HepG2 (cell line): ENCODE data around the gene B3GNT7. TPM values are rescaled to one million over a fixed set of nuclear protein-coding genes. Genes with fewer than 3 reads are reported as not detected.
A peak's percentile ranks its signal among the peaks of the same experiment; 100 is the strongest.

Experiments
- ESRRA ChIP-seq: sonication (generic); formaldehyde crosslinking; IDR thresholded peaks from 2 replicates; pipeline ENCODE4 v1.5.1; 2020; ENCODE audit warnings: mild to moderate bottlenecking, low read depth, missing genetic modification reagents
- HIVEP1 ChIP-seq: sonication (generic); formaldehyde crosslinking; IDR thresholded peaks from 2 replicates; pipeline ENCODE4 v1.4.0; 2020; ENCODE audit warnings: mild to moderate bottlenecking, missing genetic modification reagents
- NR2F6 ChIP-seq, 2 experiments: IDR thresholded peaks; 2 replicates each; pipeline ENCODE4 v1.6.1; 2016; ENCODE audit warnings: antibody characterized with exemption in 1 of 2, mild to moderate bottlenecking in 1 of 2
- REPIN1 ChIP-seq: sonication (generic); formaldehyde crosslinking; IDR thresholded peaks from 2 replicates; pipeline ENCODE4 v1.8.0; 2022; ENCODE audit warnings: missing genetic modification reagents, low read depth, mild to moderate bottlenecking, borderline replicate concordance
- SOX6 ChIP-seq, 2 experiments: fragments of 450-650 bp in 1 of 2; sonication (generic) in 1 of 2; formaldehyde crosslinking in 1 of 2; IDR thresholded peaks; 2 replicates each; pipeline versions ENCODE4 v1.4.0 to v1.6.1; 2017 to 2020; ENCODE audit warnings: antibody characterized with exemption in 1 of 2, mild to moderate bottlenecking in 1 of 2, missing genetic modification reagents in 1 of 2
- YY1 ChIP-seq: IDR thresholded peaks from 2 replicates; pipeline ENCODE4 v1.6.1; 2011; ENCODE audit warnings: low read length, low read depth, moderate library complexity, mild to moderate bottlenecking; ENCODE audit not compliant: insufficient read depth, insufficient replicate concordance
- ZNF501 ChIP-seq: sonication (generic); formaldehyde crosslinking; IDR thresholded peaks from 2 replicates; pipeline ENCODE4 v1.5.1; 2020; ENCODE audit warnings: mild to moderate bottlenecking, moderate library complexity, missing genetic modification reagents
- ZNF891 ChIP-seq: sonication (generic); formaldehyde crosslinking; IDR thresholded peaks from 2 replicates; pipeline ENCODE4 v1.5.0; 2020; ENCODE audit warnings: mild to moderate bottlenecking, missing genetic modification reagents
- polyA plus RNA-seq, 8 experiments: library from polyadenylated mRNA; depleted of rRNA in 3 of 8; stranded (reverse) in 7 of 8; unstranded in 1 of 8; fragments of >200 nt; fragmentation: Illumina TruSeq in 4 of 8; extraction: Trizol in 4 of 8; gene quantifications; 2 replicates each; pipeline versions ENCODE4 v1.2.1 to v1.2.3, GENCODE V29; 2011 to 2016; ENCODE audit warnings: low read depth in 4 of 8, missing spikeins in 1 of 8, mixed read lengths in 1 of 8; ENCODE audit not compliant: insufficient read depth in 1 of 8
- total RNA-seq, 5 experiments: library from RNA; depleted of rRNA; stranded (reverse); fragments of >200 nt; fragmentation: Illumina TruSeq; extraction: Trizol; gene quantifications; 2 replicates each; pipeline ENCODE4 v1.2.3, GENCODE V29; 2016; ENCODE audit warnings: low read depth in 1 of 5
- TF ChIP-seq, protein P1 (sequence below): sonication (generic); formaldehyde crosslinking; IDR thresholded peaks from 2 replicates; pipeline ENCODE4 v1.5.0; 2020; ENCODE audit warnings: mild to moderate bottlenecking, missing genetic modification reagents
- TF ChIP-seq, protein P2 (sequence below): sonication (generic); formaldehyde crosslinking; IDR thresholded peaks from 2 replicates; pipeline ENCODE4 v1.5.1; 2020; ENCODE audit warnings: mild to moderate bottlenecking, missing genetic modification reagents, moderate library complexity

The B3GNT7 gene
- total and polyA plus RNA-seq, 2 of the 13 experiments (the other 11 are each of a cell fraction or from before 2014, with no cell fraction given), result 0.04 to 0.24 TPM

DNA sequence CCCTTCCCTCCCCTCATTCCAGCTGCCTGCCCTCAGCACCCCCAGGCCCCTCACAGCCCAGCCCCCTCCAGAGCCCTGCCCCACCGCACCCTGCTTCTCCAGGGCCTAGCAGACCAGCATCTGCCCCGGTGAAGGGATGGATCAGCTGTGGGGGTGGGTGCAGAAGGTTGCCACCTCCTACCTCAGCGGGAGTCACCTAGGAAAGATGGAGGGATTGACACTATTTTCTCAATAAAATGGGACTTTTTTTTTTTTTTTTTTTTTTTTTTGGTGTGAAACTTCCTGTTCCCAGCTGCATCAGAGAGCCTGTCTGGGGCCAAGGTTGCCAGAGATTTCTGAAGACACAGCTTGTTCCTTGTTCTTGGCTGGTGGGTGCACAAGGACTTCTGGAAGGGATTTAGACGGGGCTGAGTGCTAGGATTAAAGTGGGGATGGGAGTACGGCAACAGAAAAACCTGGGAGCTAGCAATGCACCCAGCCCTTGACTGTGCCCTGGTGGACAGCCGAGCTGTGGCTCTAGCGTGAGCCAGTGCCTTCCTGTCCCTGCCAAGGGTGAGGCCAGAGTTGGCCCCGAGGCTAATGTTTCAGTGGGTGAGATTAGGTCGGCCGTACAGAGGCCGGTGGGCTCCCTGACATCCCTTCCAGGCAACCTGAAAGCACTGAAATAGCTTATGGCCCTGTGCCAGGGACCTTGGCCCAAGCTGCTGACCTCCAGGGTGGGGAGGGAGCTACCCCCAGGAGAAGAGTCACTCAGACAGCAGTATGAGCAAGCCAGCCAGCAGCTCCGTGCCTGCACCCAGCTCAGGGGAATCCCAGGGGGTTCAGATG, 4.6 kb downstream of the B3GNT7 start (continued):
- TF ChIP-seq, protein P1, sequence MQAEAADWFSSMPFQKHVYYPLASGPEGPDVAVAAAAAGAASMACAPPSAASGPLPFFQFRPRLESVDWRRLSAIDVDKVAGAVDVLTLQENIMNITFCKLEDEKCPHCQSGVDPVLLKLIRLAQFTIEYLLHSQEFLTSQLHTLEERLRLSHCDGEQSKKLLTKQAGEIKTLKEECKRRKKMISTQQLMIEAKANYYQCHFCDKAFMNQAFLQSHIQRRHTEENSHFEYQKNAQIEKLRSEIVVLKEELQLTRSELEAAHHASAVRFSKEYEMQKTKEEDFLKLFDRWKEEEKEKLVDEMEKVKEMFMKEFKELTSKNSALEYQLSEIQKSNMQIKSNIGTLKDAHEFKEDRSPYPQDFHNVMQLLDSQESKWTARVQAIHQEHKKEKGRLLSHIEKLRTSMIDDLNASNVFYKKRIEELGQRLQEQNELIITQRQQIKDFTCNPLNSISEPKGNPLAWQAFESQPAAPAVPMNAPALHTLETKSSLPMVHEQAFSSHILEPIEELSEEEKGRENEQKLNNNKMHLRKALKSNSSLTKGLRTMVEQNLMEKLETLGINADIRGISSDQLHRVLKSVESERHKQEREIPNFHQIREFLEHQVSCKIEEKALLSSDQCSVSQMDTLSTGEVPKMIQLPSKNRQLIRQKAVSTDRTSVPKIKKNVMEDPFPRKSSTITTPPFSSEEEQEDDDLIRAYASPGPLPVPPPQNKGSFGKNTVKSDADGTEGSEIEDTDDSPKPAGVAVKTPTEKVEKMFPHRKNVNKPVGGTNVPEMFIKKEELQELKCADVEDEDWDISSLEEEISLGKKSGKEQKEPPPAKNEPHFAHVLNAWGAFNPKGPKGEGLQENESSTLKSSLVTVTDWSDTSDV, result no peak
- no peak for TF ChIP-seq ESRRA (CRISPR knock-in tag)
- no peak for TF ChIP-seq YY1
- TF ChIP-seq NR2F6 (IDR thresholded peaks at IDR 0.05), result peak; percentile 65
- TF ChIP-seq NR2F6 (CRISPR knock-in tag; IDR thresholded peaks at IDR 0.05), result peak; percentile 76; the same call in 1 of the 2 replicates
- no peak for TF ChIP-seq SOX6 (IDR thresholded peaks at IDR 0.05)
- 0 out of 2 replicates have a peak, but pooled peaks have one; percentile 22 for TF ChIP-seq SOX6 (CRISPR knock-in tag; IDR thresholded peaks at IDR 0.05)
- TF ChIP-seq ZNF501 (CRISPR knock-in tag), result 0 out of 2 replicates have a peak, but pooled peaks have one; percentile 45
- no peak for TF ChIP-seq ZNF891
- no peak for TF ChIP-seq REPIN1 (CRISPR knock-in tag)
- TF ChIP-seq, protein P2, sequence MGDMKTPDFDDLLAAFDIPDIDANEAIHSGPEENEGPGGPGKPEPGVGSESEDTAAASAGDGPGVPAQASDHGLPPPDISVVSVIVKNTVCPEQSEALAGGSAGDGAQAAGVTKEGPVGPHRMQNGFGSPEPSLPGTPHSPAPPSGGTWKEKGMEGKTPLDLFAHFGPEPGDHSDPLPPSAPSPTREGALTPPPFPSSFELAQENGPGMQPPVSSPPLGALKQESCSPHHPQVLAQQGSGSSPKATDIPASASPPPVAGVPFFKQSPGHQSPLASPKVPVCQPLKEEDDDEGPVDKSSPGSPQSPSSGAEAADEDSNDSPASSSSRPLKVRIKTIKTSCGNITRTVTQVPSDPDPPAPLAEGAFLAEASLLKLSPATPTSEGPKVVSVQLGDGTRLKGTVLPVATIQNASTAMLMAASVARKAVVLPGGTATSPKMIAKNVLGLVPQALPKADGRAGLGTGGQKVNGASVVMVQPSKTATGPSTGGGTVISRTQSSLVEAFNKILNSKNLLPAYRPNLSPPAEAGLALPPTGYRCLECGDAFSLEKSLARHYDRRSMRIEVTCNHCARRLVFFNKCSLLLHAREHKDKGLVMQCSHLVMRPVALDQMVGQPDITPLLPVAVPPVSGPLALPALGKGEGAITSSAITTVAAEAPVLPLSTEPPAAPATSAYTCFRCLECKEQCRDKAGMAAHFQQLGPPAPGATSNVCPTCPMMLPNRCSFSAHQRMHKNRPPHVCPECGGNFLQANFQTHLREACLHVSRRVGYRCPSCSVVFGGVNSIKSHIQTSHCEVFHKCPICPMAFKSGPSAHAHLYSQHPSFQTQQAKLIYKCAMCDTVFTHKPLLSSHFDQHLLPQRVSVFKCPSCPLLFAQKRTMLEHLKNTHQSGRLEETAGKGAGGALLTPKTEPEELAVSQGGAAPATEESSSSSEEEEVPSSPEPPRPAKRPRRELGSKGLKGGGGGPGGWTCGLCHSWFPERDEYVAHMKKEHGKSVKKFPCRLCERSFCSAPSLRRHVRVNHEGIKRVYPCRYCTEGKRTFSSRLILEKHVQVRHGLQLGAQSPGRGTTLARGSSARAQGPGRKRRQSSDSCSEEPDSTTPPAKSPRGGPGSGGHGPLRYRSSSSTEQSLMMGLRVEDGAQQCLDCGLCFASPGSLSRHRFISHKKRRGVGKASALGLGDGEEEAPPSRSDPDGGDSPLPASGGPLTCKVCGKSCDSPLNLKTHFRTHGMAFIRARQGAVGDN (CRISPR knock-in tag), result peak; percentile 58
- TF ChIP-seq HIVEP1, result peak; percentile 47; the same call in 1 of the 2 replicates
- TF ChIP-seq, all 625 proteins: peak for 26
